Metanephros (tissue), 1 donor: ENCODE measurements around the gene PCDHB15. TPM values are rescaled to one million over a fixed set of nuclear protein-coding genes. Genes with fewer than 3 reads are reported as not detected.

Experiments used
- total RNA-seq: library from RNA; depleted of rRNA; stranded (reverse); fragments of >200 nt; gene quantifications from one replicate; pipeline ENCODE4 v1.2.3, GENCODE V29; 2014

Gene PCDHB15
- 11.0 TPM for total RNA-seq

DNA sequence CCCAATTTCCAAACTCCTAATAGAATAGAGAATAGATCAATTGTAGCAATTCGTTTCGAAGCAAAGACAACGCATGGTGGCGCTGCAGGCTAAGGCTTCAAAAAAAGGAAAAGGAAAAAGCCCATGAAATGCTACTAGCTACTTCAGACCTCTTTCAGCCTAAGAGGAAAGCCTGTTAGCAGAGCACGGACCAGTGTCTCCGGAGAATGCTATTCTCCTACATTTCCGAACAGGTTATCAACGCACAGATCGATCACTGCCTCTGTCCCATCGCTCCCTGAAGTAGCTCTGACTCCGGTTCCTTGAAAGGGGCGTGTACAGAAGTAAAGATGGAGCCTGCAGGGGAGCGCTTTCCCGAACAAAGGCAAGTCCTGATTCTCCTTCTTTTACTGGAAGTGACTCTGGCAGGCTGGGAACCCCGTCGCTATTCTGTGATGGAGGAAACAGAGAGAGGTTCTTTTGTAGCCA lies at the start of gene PCDHB15:
Gene PCDHB15 (plus strand): TSS at position 146 of the 468 bp plus-strand sequence. CDS start 184 bp downstream, at position 330.

DNA sequence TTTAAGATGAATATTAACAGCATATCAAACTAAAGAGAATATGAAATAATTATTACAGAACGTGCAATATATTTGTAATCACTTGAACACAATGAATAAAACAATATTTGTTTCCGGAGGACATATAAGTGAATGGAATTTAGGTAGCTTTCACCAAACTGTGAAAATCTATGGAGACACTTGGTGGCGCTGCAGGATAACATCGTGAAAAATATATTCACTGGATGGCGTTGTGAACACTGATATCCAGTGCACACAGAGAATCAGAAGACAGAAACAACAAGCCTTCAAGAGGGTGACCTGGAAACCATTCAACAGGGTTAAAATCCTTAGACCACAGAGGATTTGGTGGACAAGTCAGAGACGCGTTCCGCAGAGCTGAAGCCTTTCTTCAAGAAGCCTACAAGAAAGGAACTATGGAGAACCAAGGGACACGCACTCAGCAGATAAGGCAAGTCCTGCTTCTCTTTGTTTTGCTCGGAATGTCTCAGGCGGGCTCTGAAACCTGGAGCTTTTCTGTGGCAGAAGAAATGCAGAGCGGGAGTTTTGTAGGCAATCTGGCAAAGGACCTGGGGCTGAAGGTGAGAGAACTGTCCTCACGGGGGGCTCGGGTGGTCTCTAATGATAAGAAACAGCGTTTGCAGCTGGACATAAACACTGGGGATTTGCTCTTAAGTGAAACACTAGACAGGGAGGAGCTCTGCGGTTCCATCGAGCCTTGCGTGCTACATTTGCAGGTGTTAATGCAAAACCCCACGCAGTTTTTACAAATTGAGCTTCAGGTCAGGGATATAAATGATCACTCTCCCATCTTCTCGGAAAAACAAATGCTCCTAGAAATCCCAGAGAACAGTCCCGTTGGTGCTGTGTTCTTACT lies 45.6 kb upstream of the PCDHB15 start, which contains the start of gene PCDHB11:
Gene PCDHB11 (plus strand): TSS at position 269 of the 877 bp plus-strand sequence. CDS start 148 bp downstream, at position 417.

DNA sequence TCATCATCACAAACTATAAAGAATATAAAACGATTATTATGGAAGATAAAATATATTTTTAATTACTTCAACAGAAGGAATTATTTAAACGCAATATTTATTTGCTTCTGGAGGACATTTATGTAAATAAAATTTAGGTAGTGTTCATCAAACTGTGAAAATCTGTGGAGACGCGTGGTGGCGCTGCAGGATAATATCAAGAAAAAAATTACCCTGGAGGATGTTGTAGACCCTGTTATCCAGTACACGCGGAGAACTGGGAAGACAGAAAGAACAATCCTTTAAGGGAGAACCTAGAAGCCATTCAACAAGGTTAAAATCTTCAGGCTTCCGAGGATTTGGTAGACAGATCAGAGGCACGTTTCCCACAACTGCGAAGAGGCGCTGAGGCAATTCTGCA lies 36.7 kb upstream of the PCDHB15 start, which contains the start of gene PCDHB12:
Gene PCDHB12 (plus strand): TSS at position 242 of the 400 bp plus-strand sequence. CDS start 189 bp downstream, outside the sequence.

DNA sequence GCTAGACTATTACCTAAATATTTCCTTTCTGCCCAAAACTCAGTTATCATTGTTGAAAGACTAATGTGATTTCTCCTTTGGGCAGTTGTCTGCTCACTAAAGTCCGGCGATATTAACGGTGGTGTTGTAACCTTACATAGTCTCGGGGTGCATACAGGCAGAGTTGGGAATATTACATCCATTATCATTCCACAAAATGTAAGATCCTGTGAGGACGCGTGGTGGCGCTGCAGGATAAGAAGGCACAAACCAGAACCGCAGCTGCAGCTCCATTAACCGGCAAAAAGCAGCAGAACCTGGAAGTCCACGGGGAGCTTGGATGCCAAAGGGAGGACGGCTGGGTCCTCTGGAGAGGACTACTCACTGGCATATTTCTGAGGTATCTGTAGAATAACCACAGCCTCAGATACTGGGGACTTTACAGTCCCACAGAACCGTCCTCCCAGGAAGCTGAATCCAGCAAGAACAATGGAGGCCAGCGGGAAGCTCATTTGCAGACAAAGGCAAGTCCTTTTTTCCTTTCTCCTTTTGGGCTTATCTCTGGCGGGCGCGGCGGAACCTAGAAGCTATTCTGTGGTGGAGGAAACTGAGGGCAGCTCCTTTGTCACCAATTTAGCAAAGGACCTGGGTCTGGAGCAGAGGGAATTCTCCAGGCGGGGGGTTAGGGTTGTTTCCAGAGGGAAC lies 31.4 kb upstream of the PCDHB15 start, which contains the start of gene PCDHB13:
Gene PCDHB13 (plus strand): TSS at position 264 of the 684 bp plus-strand sequence. CDS start 205 bp downstream, at position 469.

DNA sequence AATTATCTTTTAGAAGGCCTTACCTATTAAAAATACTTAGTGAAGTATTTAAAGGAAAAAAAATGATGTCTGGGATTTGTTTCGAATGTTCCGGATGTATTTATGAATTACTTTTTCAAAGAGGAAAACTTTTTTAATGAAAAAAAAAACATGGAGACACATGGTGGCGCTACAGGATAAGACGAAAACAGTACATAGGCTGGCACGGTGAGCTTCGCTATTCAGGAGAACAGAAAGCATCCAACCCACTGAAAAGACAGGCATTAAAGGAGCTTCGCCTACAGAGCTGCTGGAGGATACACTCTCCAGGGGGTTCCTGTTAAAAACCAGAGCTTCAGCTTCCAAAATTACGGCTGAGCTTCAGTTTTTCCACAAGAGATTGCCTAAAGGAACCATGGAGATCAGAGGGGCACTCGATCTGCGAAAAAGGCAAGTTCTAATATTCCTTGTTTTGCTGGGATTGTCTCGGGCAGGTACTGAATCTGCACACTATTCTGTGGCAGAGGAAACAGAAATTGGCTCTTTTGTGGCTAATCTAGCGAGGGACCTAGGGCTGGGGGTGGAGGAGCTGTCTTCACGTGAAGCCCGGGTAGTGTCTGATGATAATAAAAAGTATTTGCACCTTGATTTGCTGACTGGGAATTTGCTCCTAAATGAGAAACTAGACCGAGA lies 21.9 kb upstream of the PCDHB15 start, which contains the start of gene PCDHB14:
Gene PCDHB14 (plus strand): TSS at position 232 of the 672 bp plus-strand sequence. CDS start 163 bp downstream, at position 395.

Other genes starting within 250 kb of the PCDHB15 start
- gene PCDHB1, start 194.0 kb upstream of the PCDHB15 start, total RNA-seq: 0.18 TPM
- gene PCDHB2, start 150.8 kb upstream of the PCDHB15 start, total RNA-seq: 6.2 TPM
- 5.3 TPM for gene PCDHB3, start 144.9 kb upstream of the PCDHB15 start, total RNA-seq
- gene PCDHB4, start 123.6 kb upstream of the PCDHB15 start, total RNA-seq: 3.8 TPM
- 13.4 TPM for gene PCDHB5, start 110.2 kb upstream of the PCDHB15 start, total RNA-seq
- 2.2 TPM for gene PCDHB6, start 95.3 kb upstream of the PCDHB15 start, total RNA-seq
- 4.4 TPM for gene PCDHB7, start 72.8 kb upstream of the PCDHB15 start, total RNA-seq
- 2.6 TPM for gene PCDHB8, start 67.6 kb upstream of the PCDHB15 start, total RNA-seq
- 7.8 TPM for gene PCDHB16, start 63.0 kb upstream of the PCDHB15 start, total RNA-seq
- 3.3 TPM for gene PCDHB9, start 58.2 kb upstream of the PCDHB15 start, total RNA-seq
- gene PCDHB10, start 53.0 kb upstream of the PCDHB15 start, total RNA-seq: 6.2 TPM
- 8.5 TPM for gene PCDHB11, start 45.8 kb upstream of the PCDHB15 start, total RNA-seq
- 9.3 TPM for gene PCDHB12, start 36.7 kb upstream of the PCDHB15 start, total RNA-seq
- 7.9 TPM for gene PCDHB13, start 31.5 kb upstream of the PCDHB15 start, total RNA-seq
- 8.6 TPM for gene PCDHB14, start 22.1 kb upstream of the PCDHB15 start, total RNA-seq
- 0.35 TPM for gene SLC25A2, start 58.7 kb downstream of the PCDHB15 start, total RNA-seq
- 76.2 TPM for gene TAF7, start 75.4 kb downstream of the PCDHB15 start, total RNA-seq
- gene PCDHGA1, start 85.1 kb downstream of the PCDHB15 start, total RNA-seq: 1.1 TPM
- gene PCDHGA2, start 93.4 kb downstream of the PCDHB15 start, total RNA-seq: 10.2 TPM
- gene PCDHGA3, start 98.4 kb downstream of the PCDHB15 start, total RNA-seq: 4.8 TPM
- gene PCDHGB1, start 104.7 kb downstream of the PCDHB15 start, total RNA-seq: 6.0 TPM
- 6.4 TPM for gene PCDHGA4, start 109.6 kb downstream of the PCDHB15 start, total RNA-seq
- 8.8 TPM for gene PCDHGB2, start 114.6 kb downstream of the PCDHB15 start, total RNA-seq
- 8.7 TPM for gene PCDHGA5, start 118.8 kb downstream of the PCDHB15 start, total RNA-seq
- 7.1 TPM for gene PCDHGB3, start 124.8 kb downstream of the PCDHB15 start, total RNA-seq
- 10.3 TPM for gene PCDHGA6, start 128.5 kb downstream of the PCDHB15 start, total RNA-seq
- gene PCDHGA7, start 137.3 kb downstream of the PCDHB15 start, total RNA-seq: 8.0 TPM
- gene PCDHGB4, start 142.3 kb downstream of the PCDHB15 start, total RNA-seq: 14.1 TPM
- 6.2 TPM for gene PCDHGA8, start 147.2 kb downstream of the PCDHB15 start, total RNA-seq
- 14.1 TPM for gene PCDHGB5, start 152.6 kb downstream of the PCDHB15 start, total RNA-seq
- 9.8 TPM for gene PCDHGA9, start 157.4 kb downstream of the PCDHB15 start, total RNA-seq
- 12.3 TPM for gene PCDHGB6, start 162.6 kb downstream of the PCDHB15 start, total RNA-seq
- gene PCDHGA10, start 167.6 kb downstream of the PCDHB15 start, total RNA-seq: 9.1 TPM
- gene PCDHGB7, start 172.3 kb downstream of the PCDHB15 start, total RNA-seq: 15.8 TPM
- gene PCDHGA11, start 175.7 kb downstream of the PCDHB15 start, total RNA-seq: 10.0 TPM
- 10.0 TPM for gene PCDHGA12, start 185.1 kb downstream of the PCDHB15 start, total RNA-seq
- 71.1 TPM for gene PCDHGC3, start 230.6 kb downstream of the PCDHB15 start, total RNA-seq
- gene PCDHGC4, start 239.6 kb downstream of the PCDHB15 start, total RNA-seq: 9.6 TPM
- gene PCDHGC5, start 243.7 kb downstream of the PCDHB15 start, total RNA-seq: 4.8 TPM